Activated T-helper 2 cell treated with anti-CD3 and anti-CD28 coated beads, Interferon-gamma antibody, Interleukin-2, Interleukin-4, amounts not matched to agents 10 μg/mL and 5 μg/mL and 100 μg/mL, durations not matched to agents 14 hours and 24 hours and 36 hours (primary cell): ENCODE results near the gene H19. TPM values are rescaled to one million over a fixed set of nuclear protein-coding genes. Genes with fewer than 3 reads are reported as not detected.

ENCODE experiments used
- DNase-seq: peaks from one replicate; pipeline ENCODE4 v3.0.0; 2021; ENCODE audit warnings: low spot score
- H3K27ac Mint-ChIP-seq: one replicate; pipeline ENCODE4 v1.8.0; 2021; ENCODE audit warnings: mixed read lengths
- H3K27me3 Mint-ChIP-seq: one replicate; pipeline ENCODE4 v1.8.0; 2021; ENCODE audit warnings: low read depth, mixed read lengths
- H3K36me3 Mint-ChIP-seq: one replicate; pipeline ENCODE4 v1.8.0; 2021; ENCODE audit warnings: low read depth, mixed read lengths
- H3K4me1 Mint-ChIP-seq: one replicate; pipeline ENCODE4 v1.8.0; 2021; ENCODE audit warnings: low read depth, mixed read lengths
- H3K4me3 Mint-ChIP-seq: one replicate; pipeline ENCODE4 v1.8.0; 2021; ENCODE audit warnings: low read depth, mild to moderate bottlenecking, moderate library complexity, mixed read lengths
- H3K9me3 Mint-ChIP-seq: one replicate; pipeline ENCODE4 v1.8.0; 2021; ENCODE audit warnings: mixed read lengths
- intact Hi-C: fragments of 100-400 bp; cut with micrococcal nuclease; formaldehyde crosslinking; loops from one replicate; pipeline ENCODE4 v1.15.1; 2023
- total RNA-seq: library from RNA; stranded (reverse); gene quantifications from 2 replicates; pipeline ENCODE4 v1.2.3, GENCODE V29; 2022

H19 gene
- total RNA-seq, 1 donor from 2014 or later: not detected

GRCh38 chr11:1952806-1953482 lies 44.7 kb downstream of the H19 start:
- Mint-ChIP-seq H3K4me3 (no peak overlapping the region), H3K9me3 (no peaks in the 10 kb centered on the region), H3K27me3 (no peaks in the 10 kb centered on the region), H3K4me1 (no peaks in the 10 kb centered on the region), H3K27ac (no peak overlapping the region), H3K36me3 (no peaks in the 10 kb centered on the region)
- intact Hi-C loops: no loop called here
- no peak for DNase-seq

GRCh38 chr11:1949922-1950321 lies 47.7 kb downstream of the H19 start:
- H3K27ac Mint-ChIP-seq: no peak overlapping the region
- H3K4me3 Mint-ChIP-seq: no peak overlapping the region
- H3K27me3 Mint-ChIP-seq: no peaks in the 10 kb centered on the region
- H3K36me3 Mint-ChIP-seq: no peaks in the 10 kb centered on the region
- H3K9me3 Mint-ChIP-seq: no peaks in the 10 kb centered on the region
- no peaks in the 10 kb centered on the region for H3K4me1 Mint-ChIP-seq
- intact Hi-C loops: no loop called here
- DNase-seq: no peak

- no peaks in the 10 kb centered on the region for H3K27me3 Mint-ChIP-seq
- H3K4me1 Mint-ChIP-seq: no peaks in the 10 kb centered on the region
- DNase-seq: no peak
- H3K9me3 Mint-ChIP-seq: no peaks in the 10 kb centered on the region
- H3K27ac Mint-ChIP-seq: no peak overlapping the region
- H3K4me3 Mint-ChIP-seq: no peak overlapping the region
- H3K36me3 Mint-ChIP-seq: no peaks in the 10 kb centered on the region
- intact Hi-C loops: no loop called here
Measured at GRCh38 chr11:1949302-1949701, 48.3 kb downstream of the H19 start.

DNA sequence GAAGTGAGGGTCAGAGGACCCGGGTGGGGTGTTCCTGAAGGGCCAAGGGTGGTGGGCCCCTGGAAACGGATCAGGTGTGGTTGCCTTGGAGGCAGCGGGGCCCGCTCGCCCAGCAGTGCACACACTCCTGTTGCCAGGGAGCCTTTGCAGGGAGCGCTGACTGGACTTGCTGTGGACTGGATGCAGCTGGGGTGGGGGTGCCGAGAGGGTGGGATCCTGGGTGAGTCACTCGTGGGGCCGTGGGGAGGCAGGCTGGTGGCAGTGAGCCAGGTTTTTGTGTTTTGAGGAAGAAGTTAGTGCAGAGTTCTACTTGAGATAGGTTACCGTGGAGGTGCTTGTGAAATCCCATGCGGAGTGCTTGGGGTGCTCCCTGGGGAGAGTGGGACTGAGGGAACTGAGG lies 49.3 kb downstream of the H19 start:
- Mint-ChIP-seq H3K27me3 (no peaks in the 10 kb centered on the region), H3K27ac (no peak overlapping the region), H3K4me1 (no peaks in the 10 kb centered on the region), H3K4me3 (no peak overlapping the region), H3K36me3 (no peaks in the 10 kb centered on the region), H3K9me3 (no peaks in the 10 kb centered on the region)
- intact Hi-C loops: no loop called here
- no peak for DNase-seq

- intact Hi-C loops: no loop called here
- Mint-ChIP-seq H3K4me3 (no peak overlapping the region), H3K9me3 (no peaks in the 10 kb centered on the region), H3K27me3 (no peaks in the 10 kb centered on the region), H3K36me3 (no peaks in the 10 kb centered on the region), H3K27ac (no peak overlapping the region), H3K4me1 (no peaks in the 10 kb centered on the region)
- no peak for DNase-seq
Measured at GRCh38 chr11:1947592-1948237, 49.9 kb downstream of the H19 start.

GRCh38 chr11:1946812-1947484 lies 50.7 kb downstream of the H19 start, which contains the start of gene MRPL23:
Gene MRPL23, plus strand, starts transcription at chr11:1947332. Its CDS starts 31 bp downstream, at chr11:1947363.
- no peaks in the 10 kb centered on the region for H3K27me3 Mint-ChIP-seq
- no peaks in the 10 kb centered on the region for H3K9me3 Mint-ChIP-seq
- no peaks in the 10 kb centered on the region for H3K4me1 Mint-ChIP-seq
- H3K27ac Mint-ChIP-seq: no peak within 1 kb of the TSS
- H3K36me3 Mint-ChIP-seq: no peaks in the 10 kb centered on the region
- no peak within 1 kb of the TSS for H3K4me3 Mint-ChIP-seq
- intact Hi-C loops: no loop called here
- no peak for DNase-seq

Other genes with a start within 250 kb of the H19 start
- gene IFITM10, start 247.2 kb downstream of the H19 start, total RNA-seq: 0.14 and 0.34 TPM in 2 replicates
- gene CTSD, start 233.9 kb downstream of the H19 start, total RNA-seq: 73.5 and 76.3 TPM in 2 replicates
- gene SYT8, start 162.9 kb downstream of the H19 start, total RNA-seq: not detected in 2 replicates
- gene TNNI2, start 158.9 kb downstream of the H19 start, total RNA-seq: 0.27 TPM in 1 of 2 replicates, not detected in the other
- gene LSP1, start 144.8 kb downstream of the H19 start, total RNA-seq: 442 and 449 TPM in 2 replicates
- gene PRR33, start 105.9 kb downstream of the H19 start, total RNA-seq: 0.05 TPM in 1 of 2 replicates, not detected in the other
- gene TNNT3, start 78.1 kb downstream of the H19 start, total RNA-seq: 2.0 and 2.9 TPM in 2 replicates
- 65.1 and 72.2 TPM in 2 replicates for gene MRPL23, start 50.5 kb downstream of the H19 start, total RNA-seq
- gene IGF2, start 141.5 kb upstream of the H19 start, total RNA-seq: 0.05 and 0.16 TPM in 2 replicates
- gene INS, start 163.4 kb upstream of the H19 start, total RNA-seq: not detected in 2 replicates
- gene TH, start 174.0 kb upstream of the H19 start, total RNA-seq: not detected in 2 replicates